ENCODE data around the gene SLC11A1.

- TF ChIP-seq EZH2 (IDR thresholded peaks at IDR 0.05; ENCODE audit: low read length, missing control alignments): no peak
- TF ChIP-seq CTCF (conservative IDR thresholded peaks at IDR 0.05 in 1 of 2, IDR thresholded peaks at IDR 0.05 in 1 of 2; ENCODE audit: low read depth in 1 of 2, low read length in 2 of 2): no peak
Measured at GRCh38 chr2:218421027-218421426, 39.0 kb downstream of the SLC11A1 start.
